ENCODE data around the gene CIRBP.

Gene CIRBP

DNA sequence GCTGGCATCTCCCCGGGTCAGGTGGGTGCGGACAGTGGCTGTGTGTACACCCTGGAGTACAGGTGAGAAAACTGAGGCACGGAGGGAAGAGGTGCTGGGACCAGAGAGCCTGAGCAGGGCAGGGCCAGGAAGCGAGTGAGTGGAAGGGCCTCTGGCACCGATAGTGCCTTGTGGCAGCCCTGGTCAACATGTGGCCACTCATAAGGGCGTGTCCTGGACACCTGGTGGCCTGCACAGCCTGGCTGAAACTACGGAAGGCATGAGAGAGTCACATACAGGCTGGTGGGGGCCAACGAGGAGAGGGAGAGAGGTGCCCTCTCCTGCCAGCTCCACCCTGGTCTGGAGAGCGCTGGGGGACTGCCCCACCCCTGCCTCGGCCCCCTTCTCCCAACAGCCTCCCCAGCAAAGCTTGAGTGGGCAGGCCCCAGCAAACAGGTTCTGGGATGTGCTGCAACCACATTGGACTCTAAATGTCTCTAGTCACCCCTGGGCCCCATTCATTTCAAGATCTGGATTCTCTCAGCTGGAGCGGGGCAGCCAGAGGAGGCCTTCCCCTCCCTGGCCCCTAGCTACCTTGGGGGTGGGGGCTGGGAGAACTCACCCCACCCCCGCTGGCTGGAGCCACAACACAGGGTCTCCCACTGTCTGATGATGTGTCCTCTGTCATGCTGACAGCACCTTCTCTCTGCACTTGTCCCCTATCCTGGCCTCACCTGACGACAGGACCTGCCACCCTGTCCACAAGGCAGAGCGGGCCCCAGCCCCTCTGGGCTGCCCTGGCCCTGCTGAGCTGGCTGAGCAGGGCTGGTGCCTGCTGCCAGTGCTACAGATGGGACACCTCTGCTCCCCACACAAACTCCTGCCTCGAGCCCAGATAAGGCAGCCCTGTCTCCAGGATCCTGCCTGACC lies 37.1 kb upstream of the CIRBP start:
- no peak for DNase-seq

GRCh38 chr19:1232652-1233072 lies 36.5 kb upstream of the CIRBP start:
- DNase-seq, result no peak

DNA sequence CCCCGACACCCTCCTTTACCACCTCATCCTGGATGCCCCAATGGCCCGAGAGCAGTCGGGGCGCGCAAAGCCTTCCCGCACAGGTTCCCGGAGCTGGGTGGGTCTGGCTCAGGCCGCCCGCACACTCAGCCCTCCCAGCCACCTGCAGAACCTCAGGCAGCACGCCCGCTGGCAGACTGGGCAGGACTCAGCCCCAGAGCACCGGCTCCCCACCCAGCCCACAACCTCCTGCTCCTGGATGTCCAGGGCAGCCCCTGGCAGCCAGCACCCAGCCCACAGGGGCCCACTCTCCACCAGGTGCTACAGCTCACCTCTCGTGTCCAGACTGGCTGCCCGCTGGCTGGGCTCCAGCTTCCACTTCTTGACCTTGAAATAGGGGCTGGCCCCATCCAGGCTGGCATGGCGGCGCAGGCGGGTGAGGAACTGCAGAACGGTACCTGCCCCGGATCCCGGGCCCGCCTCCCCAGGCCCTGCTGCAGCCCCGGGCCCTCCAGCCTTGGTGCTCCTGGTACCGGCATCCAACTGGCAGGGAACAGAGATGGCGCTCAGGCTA lies 35.9 kb upstream of the CIRBP start:
- no peak for DNase-seq

DNA sequence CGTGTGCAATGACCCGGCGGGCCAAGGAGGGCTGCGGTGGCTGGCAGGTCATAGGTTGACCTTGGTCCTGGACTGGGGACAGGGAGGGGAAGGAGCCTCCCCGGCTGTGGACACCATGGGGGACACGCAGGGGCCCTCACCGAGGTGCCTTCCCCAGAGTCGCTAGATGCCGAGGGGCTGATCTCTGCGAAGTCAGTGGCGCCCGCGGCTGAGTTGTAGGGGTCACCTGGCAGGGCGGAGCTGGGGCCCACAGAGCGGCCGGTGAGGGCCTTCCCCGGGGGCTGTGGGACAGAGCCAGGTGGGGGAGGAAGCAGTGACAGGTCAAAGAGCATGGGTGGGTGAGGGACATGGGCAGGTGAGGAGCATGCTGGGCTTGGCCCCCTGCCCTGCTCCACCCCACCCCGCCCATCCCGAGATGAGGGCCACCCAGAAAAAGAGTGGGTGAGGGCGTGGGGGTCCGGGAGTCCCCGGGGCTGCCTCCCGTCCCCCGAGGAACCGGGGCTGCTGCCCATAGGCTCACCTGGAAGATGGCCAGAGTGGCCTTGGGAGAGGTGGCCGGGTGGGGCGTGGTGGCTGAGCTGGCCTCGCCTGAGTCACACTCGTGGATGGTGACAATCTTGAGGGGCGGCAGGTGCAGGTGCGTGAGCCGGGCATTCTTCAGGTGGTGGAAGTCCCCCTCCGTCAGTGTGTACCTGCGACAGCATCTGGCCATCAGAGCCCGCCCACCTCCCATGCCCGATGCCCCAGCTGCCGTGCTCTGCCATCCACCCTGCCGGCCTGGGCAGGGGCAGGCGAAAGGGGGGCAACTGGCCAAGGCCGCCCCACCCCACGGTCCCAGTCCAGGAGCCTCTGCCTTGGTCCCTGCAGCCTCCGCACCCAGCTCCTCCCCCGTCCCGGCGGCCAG lies 34.8 kb upstream of the CIRBP start:
- DNase-seq, result no peak

- DNase-seq, result no peak
Measured at GRCh38 chr19:1234955-1235380, 34.2 kb upstream of the CIRBP start.

DNA sequence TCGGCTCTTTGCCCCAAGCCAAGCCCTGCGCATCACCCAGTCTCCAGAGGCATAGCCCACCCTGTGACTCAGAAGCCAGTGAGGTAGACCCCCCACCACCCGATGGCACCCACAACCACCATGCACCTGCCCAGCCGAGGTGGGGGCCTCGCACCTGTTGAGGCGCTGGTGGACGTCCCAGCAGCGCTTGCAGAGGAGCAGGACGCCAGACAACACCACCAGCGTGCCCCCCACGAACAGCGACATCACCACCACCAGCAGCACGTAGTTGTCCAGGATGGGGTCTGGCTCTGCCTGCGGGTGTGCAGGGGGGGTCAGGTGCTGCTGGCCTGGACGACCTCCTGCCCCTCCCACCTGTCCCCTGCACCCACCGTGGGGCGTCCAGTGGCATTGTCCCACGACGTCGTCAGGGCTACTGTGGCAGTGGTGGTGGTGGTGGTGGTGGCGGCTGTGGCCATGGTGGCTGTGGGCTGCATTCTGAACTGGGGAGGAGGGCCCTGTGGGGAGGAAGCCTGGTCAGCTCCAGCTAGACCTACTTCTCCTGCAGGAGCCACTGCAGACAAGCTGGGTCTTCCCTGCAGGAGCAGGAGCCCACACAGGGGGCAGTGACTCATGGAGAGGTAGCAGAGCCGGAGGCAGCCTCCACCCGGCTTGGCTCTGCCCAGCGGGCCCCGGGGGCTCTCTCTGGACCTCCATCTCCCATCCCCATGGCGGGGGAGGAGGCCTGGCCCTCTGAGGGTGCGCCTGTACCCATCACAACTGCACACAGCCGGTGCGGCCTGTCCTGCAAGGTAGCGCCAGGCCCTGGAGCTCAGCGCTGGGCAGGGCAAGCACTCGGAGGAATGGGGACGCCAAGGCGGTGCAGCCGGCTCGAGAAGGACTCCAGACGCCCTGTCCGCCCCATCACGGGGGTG lies 33.2 kb upstream of the CIRBP start:
- no peak for DNase-seq

- no peak for DNase-seq
Measured at GRCh38 chr19:1236576-1236975, 32.6 kb upstream of the CIRBP start.

GRCh38 chr19:1237027-1237659 lies 32.0 kb upstream of the CIRBP start:
- no peak for DNase-seq

DNA sequence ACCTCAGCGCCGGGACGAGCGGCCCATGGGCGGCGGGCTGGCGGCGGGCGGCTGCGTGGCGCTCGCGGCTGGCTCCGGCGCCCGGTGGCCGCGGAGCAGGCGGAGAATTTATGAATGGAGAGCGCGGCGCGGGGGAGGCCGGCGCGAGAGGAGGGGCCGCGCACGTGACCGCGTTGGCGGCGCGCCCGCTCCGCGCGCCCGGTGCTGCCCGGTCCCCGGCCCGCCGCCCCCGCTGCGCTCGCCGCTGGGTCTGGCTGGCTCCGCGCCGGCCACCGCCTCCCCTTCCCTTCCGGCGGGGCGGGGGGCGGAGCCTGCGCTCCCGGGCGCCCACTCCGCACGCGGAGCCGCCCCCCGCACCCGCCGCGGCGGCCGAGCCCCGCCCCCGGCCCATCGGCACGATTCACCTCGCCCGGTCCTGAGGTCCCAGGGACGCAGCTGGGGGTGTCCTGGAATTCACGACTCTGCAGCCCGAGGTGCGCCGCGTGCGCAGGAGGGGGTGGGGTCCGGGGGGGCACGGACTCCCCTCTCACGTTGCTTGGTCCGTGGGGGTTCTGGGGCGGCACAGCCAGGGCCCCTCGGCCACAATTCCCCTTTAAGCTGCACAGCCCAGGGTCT lies 31.3 kb upstream of the CIRBP start, which contains the start of gene CBARP:
CBARP (minus strand) TSS at position 252 of the 615 bp plus-strand sequence. CDS start 1,905 bp downstream, outside the sequence.
- no peak for DNase-seq

- no peak for DNase-seq
Measured at GRCh38 chr19:1238369-1239303, 30.5 kb upstream of the CIRBP start.

DNA sequence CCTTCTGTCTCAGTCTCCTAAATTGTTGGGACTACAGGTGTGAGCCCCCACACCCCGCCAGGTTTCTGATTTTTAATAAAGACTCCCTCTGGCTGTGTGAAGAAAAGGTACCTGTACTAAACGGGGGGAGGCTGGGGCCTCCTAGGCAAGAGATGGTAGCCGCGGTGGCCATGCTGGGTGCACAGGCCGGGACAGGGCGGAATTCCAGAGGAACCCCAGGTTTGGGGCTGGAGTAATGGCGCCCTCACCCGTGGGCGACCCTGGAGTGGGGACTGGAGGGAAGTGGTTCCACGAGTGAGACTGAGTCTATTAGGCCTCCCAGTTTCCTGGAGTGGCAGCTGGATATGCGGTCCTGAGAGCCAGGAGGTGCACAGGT lies 29.7 kb upstream of the CIRBP start:
- DNase-seq, result no peak

DNA sequence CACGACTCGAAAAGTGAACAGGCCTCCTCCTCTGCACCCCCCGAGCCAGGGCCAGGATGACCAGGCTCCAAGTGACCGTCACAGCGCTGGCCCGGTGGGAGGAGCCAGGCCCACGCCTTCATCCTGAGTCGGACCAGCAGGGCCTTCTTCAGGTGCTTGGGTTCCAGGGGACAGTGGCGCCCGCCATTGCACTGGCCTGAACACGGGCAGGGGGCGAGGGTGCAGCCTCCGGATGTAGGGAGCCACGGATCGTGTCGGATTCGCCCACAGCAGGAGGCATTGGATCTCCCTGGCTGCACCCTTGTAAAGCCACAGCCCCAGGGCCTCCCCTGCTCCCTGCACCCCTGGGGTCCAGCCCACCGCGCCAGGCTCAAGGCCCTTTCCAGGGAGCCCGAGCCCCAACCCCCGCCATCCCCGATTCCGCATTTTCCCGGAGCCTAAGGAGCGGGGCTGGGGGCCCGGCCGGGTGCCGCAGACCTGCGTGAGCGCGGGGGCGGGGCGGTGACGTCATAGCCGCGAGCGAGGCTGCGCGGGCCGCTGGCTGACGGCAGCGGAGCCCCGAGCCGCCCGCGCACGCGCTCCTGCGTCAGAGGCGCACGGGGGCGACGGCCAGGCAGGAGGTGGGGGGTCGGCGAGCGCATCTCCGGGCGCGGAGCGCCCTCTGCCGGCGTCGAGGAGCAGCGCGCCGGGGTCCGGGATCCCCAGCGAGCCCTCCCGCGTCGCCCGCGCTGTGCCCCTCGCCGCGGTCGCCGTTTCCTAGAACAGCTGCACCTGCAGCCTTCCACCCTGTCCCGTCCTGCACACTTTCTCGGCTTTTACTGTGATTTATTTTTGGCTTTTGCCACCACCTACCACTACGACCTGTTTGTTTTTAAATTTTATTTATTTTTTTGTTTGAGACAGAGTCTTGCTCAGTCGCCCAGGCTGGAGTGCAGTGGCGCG lies 29.1 kb upstream of the CIRBP start:
- peak; percentile 59 for DNase-seq

DNA sequence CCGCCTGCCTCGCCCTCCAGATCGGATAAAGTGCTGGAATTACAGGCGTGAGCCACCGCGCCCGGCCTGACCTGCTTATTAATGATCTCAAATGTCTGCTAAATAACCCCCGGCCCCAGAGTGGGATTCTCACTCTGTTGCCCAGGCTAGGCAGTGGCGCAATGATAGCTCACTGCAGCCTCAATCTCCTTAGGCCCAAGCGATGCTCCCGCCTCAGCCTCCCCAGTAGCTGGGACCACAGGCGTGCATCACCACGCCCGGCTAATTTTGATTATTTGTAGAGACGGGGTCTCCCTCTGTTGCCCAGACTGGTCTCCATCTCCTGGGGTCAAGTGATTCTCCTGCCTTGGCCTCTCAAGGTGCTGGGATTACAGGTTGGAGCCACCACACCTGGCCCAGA lies 28.2 kb upstream of the CIRBP start:
- no peak for DNase-seq

DNA sequence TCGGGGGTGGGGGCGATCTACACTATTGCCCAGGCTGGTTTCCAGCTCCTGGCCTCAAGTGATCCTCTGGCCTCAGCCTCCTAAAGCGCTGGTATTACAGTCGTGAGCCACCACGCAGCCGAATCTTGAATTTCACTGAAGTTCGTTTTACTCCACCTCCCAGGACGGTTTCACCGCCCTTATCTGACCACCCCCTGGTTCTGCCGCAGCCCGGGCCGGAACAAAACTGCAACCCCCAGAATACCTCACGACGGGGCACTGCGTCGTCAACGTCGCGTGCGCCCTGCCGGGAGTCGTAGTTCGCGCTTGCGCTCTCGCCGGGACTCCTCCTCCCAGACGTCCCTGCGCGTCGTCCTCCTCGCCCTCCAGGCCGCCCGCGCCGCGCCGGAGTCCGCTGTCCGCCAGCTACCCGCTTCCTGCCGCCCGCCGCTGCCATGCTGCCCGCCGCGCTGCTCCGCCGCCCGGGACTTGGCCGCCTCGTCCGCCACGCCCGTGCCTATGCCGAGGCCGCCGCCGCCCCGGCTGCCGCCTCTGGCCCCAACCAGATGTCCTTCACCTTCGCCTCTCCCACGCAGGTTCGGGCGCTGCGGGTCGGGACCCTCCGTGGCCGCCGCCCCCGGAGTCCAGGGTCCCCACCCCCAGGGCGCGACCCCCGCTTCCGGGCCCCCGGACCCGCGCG lies 27.6 kb upstream of the CIRBP start, which contains the start of gene ATP5F1D:
ATP5F1D (plus strand) TSS at position 335 of the 679 bp plus-strand sequence; CDS start at position 435, 100 bp downstream.
- DNase-seq, result peak; percentile 72

DNA sequence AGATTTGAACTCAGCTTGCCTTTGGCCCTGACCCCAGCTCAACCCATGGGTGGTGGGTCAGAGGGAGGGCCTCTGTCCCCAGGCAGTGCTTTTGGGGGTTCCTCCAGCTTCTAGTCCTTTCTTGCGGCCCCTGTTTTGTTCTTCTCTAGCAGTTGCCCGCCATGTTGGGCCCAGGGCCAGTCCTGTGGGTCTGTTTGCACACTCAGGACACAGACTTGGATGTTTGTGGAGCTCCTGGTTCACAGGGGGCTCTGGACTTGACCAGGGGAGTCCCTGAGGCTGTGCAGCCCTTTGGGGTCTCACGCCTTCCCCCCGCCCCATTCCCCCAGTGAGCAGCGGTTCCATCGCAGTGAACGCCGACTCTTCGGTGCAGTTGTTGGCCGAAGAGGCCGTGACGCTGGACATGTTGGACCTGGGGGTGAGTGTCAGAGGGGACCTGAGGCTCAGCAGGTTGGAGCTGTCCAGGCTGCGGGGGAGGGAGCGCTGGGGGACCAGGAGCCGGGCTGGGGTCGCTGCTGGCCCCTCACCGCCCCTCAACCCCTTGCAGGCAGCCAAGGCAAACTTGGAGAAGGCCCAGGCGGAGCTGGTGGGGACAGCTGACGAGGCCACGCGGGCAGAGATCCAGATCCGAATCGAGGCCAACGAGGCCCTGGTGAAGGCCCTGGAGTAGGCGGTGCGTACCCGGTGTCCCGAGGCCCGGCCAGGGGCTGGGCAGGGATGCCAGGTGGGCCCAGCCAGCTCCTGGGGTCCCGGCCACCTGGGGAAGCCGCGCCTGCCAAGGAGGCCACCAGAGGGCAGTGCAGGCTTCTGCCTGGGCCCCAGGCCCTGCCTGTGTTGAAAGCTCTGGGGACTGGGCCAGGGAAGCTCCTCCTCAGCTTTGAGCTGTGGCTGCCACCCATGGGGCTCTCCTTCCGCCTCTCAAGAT lies 25.1 kb upstream of the CIRBP start:
- peak; percentile 64 for DNase-seq

GRCh38 chr19:1244693-1245451 lies 24.3 kb upstream of the CIRBP start:
- DNase-seq, result no peak
